K562 (cell line): ENCODE results near the gene MYCN. TPM values are rescaled to one million over a fixed set of nuclear protein-coding genes. Genes with fewer than 3 reads are reported as not detected.

ENCODE experiments used
- ATAC-seq: fragments of 200-7000 bp; cut with Tn5 transposase; 3 replicates; pipeline ENCODE4 v1.9.1; 2020; ENCODE audit warnings: moderate library complexity
- BruUV-seq: library from RNA; stranded (reverse); fragments of 400-500 nt; replicated peaks from 2 replicates; lab custom pipeline; 2021; lab: Mats Ljungman, UMichigan
- CTCF ChIA-PET: fragments of 300-600 bp; formaldehyde crosslinking; extraction: SDS; loops from one replicate; lab custom pipeline; 2021; ENCODE audit warnings: low intra/inter-chr PET ratio; lab: Yijun Ruan, JAX
- POLR2A ChIA-PET: fragments of 300-600, 350-650 bp; sonication (Branson Sonifier 250); formaldehyde crosslinking; extraction: SDS; loops from one replicate; lab custom pipeline; 2021; ENCODE audit warnings: antibody characterized with exemption, inconsistent platforms; lab: Yijun Ruan, JAX
- DNase-seq, 4 experiments: peaks; one replicate each; pipeline versions ENCODE4 v3.0.0 to v3.0.0-alpha.2; 2011 to 2018; ENCODE audit warnings: low spot score in 3 of 4, mixed read lengths in 3 of 4; ENCODE audit errors: extremely low read depth in 1 of 4
- FAIRE-seq: peaks from 2 replicates; lab custom pipeline; 2011; peaks lifted over from hg19 to GRCh38; lab: Jason Lieb, UNC
- H2AFZ ChIP-seq: 2 replicates; pipeline ENCODE4 v1.6.0; 2011; ENCODE audit warnings: low read depth, low read length, control low read depth, inconsistent platforms
- H3K27ac ChIP-seq: fragments of 200-600 bp; 3 replicates; pipeline ENCODE4 v1.8.0; 2011; ENCODE audit warnings: low read depth, mild to moderate bottlenecking, control low read depth, inconsistent platforms, low read length, moderate library complexity, mixed read lengths; ENCODE audit errors: extremely low read depth
- H3K27me3 ChIP-seq, 2 experiments: fragments of 300-600 bp in 1 of 2; 2 replicates in 1 of 2; 3 replicates in 1 of 2; pipeline versions ENCODE4 v1.6.0 to v1.8.0; 2011; ENCODE audit warnings: inconsistent platforms in 2 of 2, low read length in 2 of 2, mild to moderate bottlenecking in 1 of 2, mixed read lengths in 1 of 2, moderate library complexity in 1 of 2; ENCODE audit not compliant: control insufficient read depth in 2 of 2, insufficient read depth in 2 of 2
- H3K36me3 ChIP-seq: fragments of 300-600 bp; 3 replicates; pipeline ENCODE4 v1.8.0; 2011; ENCODE audit warnings: mild to moderate bottlenecking, low read length, inconsistent platforms; ENCODE audit not compliant: control insufficient read depth, insufficient read depth
- H3K4me1 ChIP-seq, 2 experiments: fragments of 200-600 bp in 1 of 2; replicated peaks in 1 of 2; 2 replicates in 1 of 2; 3 replicates in 1 of 2; pipeline versions ENCODE4 v1.5.1 to v1.8.0; 2011; ENCODE audit warnings: inconsistent platforms in 2 of 2, low read length in 2 of 2, mild to moderate bottlenecking in 1 of 2, mixed read lengths in 1 of 2, moderate library complexity in 1 of 2; ENCODE audit not compliant: control insufficient read depth in 2 of 2, insufficient read depth in 2 of 2
- H3K4me2 ChIP-seq: 2 replicates; pipeline ENCODE4 v1.6.1; 2011; ENCODE audit warnings: low read length, control low read depth, inconsistent platforms, mixed read lengths; ENCODE audit not compliant: insufficient read depth
- H3K4me3 ChIP-seq: fragments of 200-600 bp; sonication (generic), shearing (Covaris generic); 2 replicates; pipeline ENCODE4 v1.5.1; 2016; ENCODE audit warnings: control low read depth, inconsistent platforms
- H3K79me2 ChIP-seq: fragments of 200-600 bp; 3 replicates; pipeline ENCODE4 v1.8.0; 2011; ENCODE audit warnings: low read length, inconsistent platforms; ENCODE audit not compliant: control insufficient read depth, insufficient read depth
- H3K9ac ChIP-seq, 2 experiments: 2 replicates each; pipeline versions ENCODE4 v1.6.0 to v1.6.1; 2011; ENCODE audit warnings: low read depth in 2 of 2, low read length in 2 of 2, control low read depth in 1 of 2, inconsistent platforms in 1 of 2, mild to moderate bottlenecking in 1 of 2, mixed read lengths in 1 of 2; ENCODE audit not compliant: insufficient read depth in 1 of 2
- H3K9me1 ChIP-seq: one replicate; pipeline ENCODE4 v1.6.0; 2011; ENCODE audit warnings: inconsistent platforms, mild to moderate bottlenecking, low read length, moderate library complexity; ENCODE audit not compliant: control insufficient read depth, insufficient read depth
- H3K9me3 ChIP-seq: replicated peaks from 2 replicates; pipeline ENCODE4 v1.5.1; 2011; ENCODE audit warnings: low read depth, low read length, inconsistent platforms; ENCODE audit not compliant: control insufficient read depth, insufficient read depth
- H4K20me1 ChIP-seq: replicated peaks from 2 replicates; pipeline ENCODE4 v1.6.1; 2011; ENCODE audit warnings: low read length, inconsistent platforms, mixed read lengths; ENCODE audit not compliant: control insufficient read depth, insufficient read depth
- DNMT1 ChIP-seq: fragments of 450-650 bp; IDR thresholded peaks from 2 replicates; pipeline ENCODE4 v1.6.1; 2016; ENCODE audit warnings: antibody characterized with exemption, mild to moderate bottlenecking
- ETV5 ChIP-seq: sonication (generic); formaldehyde crosslinking; IDR thresholded peaks from 2 replicates; pipeline ENCODE4 v1.4.0; 2020; ENCODE audit warnings: low read depth, mild to moderate bottlenecking, missing genetic modification reagents
- FOXJ2 ChIP-seq: fragments of 200-800 bp; sonication (Bioruptor generic); IDR thresholded peaks from 2 replicates; pipeline ENCODE4 v1.6.1; 2016; ENCODE audit warnings: missing genetic modification characterization, missing compliant biosample characterization
- FOXK2 ChIP-seq, 2 experiments: fragments of 450-650 bp; IDR thresholded peaks in 1 of 2; conservative IDR thresholded peaks in 1 of 2; 2 replicates each; pipeline ENCODE4 v1.6.1; 2016; ENCODE audit warnings: low read depth in 2 of 2, mild to moderate bottlenecking in 1 of 2
- GTF2A2 ChIP-seq: IDR thresholded peaks from 2 replicates; pipeline ENCODE4 v1.6.1; 2016; ENCODE audit warnings: mild to moderate bottlenecking, missing genetic modification characterization, missing compliant biosample characterization
- MAFK ChIP-seq: IDR thresholded peaks from 2 replicates; pipeline ENCODE4 v1.6.1; 2011; ENCODE audit warnings: low read length, improper control_type of control experiment
- RBM14 ChIP-seq: fragments of 200-400 bp; formaldehyde crosslinking; IDR thresholded peaks from 2 replicates; pipeline ENCODE4 v1.6.1; 2018; ENCODE audit warnings: low read depth, mild to moderate bottlenecking, low read length, moderate library complexity, borderline replicate concordance; ENCODE audit not compliant: insufficient read depth
- WGBS: fragments of 100-300 bp; shearing (Covaris generic); methylation state at CpG from one replicate; pipeline ENCODE4 v1.1.6; 2016; ENCODE audit warnings: low coverage, mixed read lengths; ENCODE audit not compliant: insufficient coverage; ENCODE audit errors: missing lambda C conversion rate; 5-methylcytosine and 5-hydroxymethylcytosine counted together
- in situ Hi-C: fragments of 300-500 bp; cut with MboI; formaldehyde crosslinking; loops from 4 replicates; pipeline ENCODE4 v1.15.0; 2018; ENCODE audit warnings: inconsistent platforms, mixed read lengths
- intact Hi-C: fragments of 100-400 bp; cut with micrococcal nuclease; formaldehyde crosslinking; loops from 2 replicates; pipeline ENCODE4 v1.14.2; 2022
- polyA plus RNA-seq, 8 experiments: library from polyadenylated mRNA; depleted of rRNA in 4 of 8; stranded (reverse) in 5 of 8; unstranded in 3 of 8; fragments of >200 nt; fragmentation: Nextera tagmentation in 2 of 8; fragmentation: Illumina TruSeq in 1 of 8; extraction: Ambion mirVana in 2 of 8; extraction: Trizol in 1 of 8; gene quantifications; 2 replicates each; pipeline versions ENCODE4 v1.2.1 to v1.2.3, GENCODE V29; 2011 to 2014; ENCODE audit warnings: inconsistent platforms in 1 of 8, missing spikeins in 1 of 8
- total RNA-seq, 7 experiments: library from RNA; depleted of rRNA in 6 of 7; stranded (reverse); fragments of >200 nt in 6 of 7; fragmentation: Illumina TruSeq in 2 of 7; extraction: Trizol in 2 of 7; gene quantifications; 2 replicates each; pipeline versions ENCODE4 v1.2.1 to v1.2.3, GENCODE V29; 2011 to 2021; ENCODE audit warnings: low replicate concordance in 1 of 7
- TF ChIP-seq, protein P1 (sequence below): sonication (generic); formaldehyde crosslinking; IDR thresholded peaks from 2 replicates; pipeline ENCODE4 v1.8.0; 2022; ENCODE audit warnings: missing genetic modification reagents, mild to moderate bottlenecking, borderline replicate concordance
- TF ChIP-seq, protein P2 (sequence below): sonication (generic); formaldehyde crosslinking; IDR thresholded peaks from 2 replicates; pipeline ENCODE4 v1.8.1; 2023; ENCODE audit warnings: mild to moderate bottlenecking, missing genetic modification reagents

Gene MYCN
- total and polyA plus RNA-seq, 9 of the 15 experiments (the other 6 are each of a cell fraction or from before 2014, with no cell fraction given), result not detected

DNA sequence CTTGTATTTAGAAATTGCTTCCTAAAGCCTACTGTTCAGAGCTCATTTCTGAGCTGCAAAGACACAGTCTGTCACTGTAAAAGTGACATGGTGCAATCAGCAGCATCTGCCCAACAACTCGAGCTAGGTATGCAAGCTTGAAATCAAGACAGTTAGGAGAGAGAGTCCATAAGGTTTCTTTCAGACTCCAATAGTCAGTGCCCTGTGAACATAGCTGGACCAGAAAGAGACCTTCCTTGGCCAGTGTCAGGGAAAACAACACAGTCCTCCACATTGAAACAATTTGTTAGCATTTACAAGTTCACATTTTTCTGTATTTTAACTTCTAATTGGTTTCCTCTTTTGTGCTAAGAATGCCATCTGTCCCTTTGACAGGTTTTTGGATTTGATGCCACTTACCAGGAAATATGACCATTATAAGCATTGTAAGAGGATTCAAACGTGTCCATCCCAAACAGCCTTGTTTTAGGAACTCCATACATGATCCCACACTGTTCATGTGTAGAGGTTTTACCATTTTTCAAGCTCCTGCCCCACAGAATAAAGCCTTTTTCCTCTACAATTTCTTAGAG is 8.9 kb upstream of the MYCN start (continued):
- TF ChIP-seq, protein P1, sequence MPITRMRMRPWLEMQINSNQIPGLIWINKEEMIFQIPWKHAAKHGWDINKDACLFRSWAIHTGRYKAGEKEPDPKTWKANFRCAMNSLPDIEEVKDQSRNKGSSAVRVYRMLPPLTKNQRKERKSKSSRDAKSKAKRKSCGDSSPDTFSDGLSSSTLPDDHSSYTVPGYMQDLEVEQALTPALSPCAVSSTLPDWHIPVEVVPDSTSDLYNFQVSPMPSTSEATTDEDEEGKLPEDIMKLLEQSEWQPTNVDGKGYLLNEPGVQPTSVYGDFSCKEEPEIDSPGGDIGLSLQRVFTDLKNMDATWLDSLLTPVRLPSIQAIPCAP (CRISPR knock-in tag), result no peak

DNA sequence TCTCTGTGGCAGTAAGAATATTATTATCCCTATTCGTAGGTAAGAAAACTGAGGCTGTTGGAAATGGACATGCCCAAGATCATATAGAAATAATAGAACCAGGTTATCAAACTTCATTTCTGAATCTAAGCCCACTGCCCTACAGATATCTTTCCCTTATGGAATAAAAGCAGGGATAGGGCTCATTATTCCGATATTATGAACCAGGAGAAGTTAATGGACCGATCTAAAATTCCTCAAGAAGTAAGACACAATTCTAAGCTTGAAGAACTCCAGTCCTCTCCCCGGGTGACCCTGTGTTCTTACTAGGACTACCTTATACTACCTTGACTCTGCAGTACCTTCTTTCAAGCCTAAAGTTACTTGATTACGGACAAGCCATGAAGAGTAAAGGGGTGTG is 8.4 kb upstream of the MYCN start:
- BruUV-seq, result no TSS peak
- ATAC-seq, result no peak

More for the DNA sequence above, 8.4 kb upstream of the MYCN start:
- Histone ChIP-seq H3K27me3 (peaks cover 0 to 12% of the 10 kb centered on the region in 2 experiments; a peak in 2 of 5 replicates), H3K9ac (no peak overlapping the region), H2AFZ (no peak overlapping the region), H3K4me1 (no peaks in the 10 kb centered on the region), H3K9me1 (no peaks in the 10 kb centered on the region), H3K79me2 (no peaks in the 10 kb centered on the region), H3K27ac (no peak overlapping the region), H3K36me3 (no peaks in the 10 kb centered on the region), H3K4me3 (no peak overlapping the region), H3K9me3 (no peaks in the 10 kb centered on the region), H4K20me1 (no peaks in the 10 kb centered on the region), H3K4me2 (no peak overlapping the region)
- DNase-seq (no peak), FAIRE-seq (no peak)
- 4% methylated on average over 5 of the region's 5 CpGs for WGBS
- ChIA-PET POLR2A (no interaction called here), CTCF (no interaction called here)
- in situ Hi-C loops (loop anchor here (25.0 kb wide), 2 partner anchors 555 to 830 kb away; no protein-coding TSS in a partner anchor), intact Hi-C loops (no loop called here)
- TF ChIP-seq RBM14 (no peak), ETV5 (CRISPR knock-in tag) (no peak), FOXJ2 (tag) (no peak), GTF2A2 (tag) (no peak), FOXK2 (conservative IDR thresholded peaks at IDR 0.05 in 1 of 2, IDR thresholded peaks at IDR 0.05 in 1 of 2; ENCODE audit: low read depth in 2 of 2) (no peak), DNMT1 (no peak), MAFK (no peak)
- TF ChIP-seq, protein P2, sequence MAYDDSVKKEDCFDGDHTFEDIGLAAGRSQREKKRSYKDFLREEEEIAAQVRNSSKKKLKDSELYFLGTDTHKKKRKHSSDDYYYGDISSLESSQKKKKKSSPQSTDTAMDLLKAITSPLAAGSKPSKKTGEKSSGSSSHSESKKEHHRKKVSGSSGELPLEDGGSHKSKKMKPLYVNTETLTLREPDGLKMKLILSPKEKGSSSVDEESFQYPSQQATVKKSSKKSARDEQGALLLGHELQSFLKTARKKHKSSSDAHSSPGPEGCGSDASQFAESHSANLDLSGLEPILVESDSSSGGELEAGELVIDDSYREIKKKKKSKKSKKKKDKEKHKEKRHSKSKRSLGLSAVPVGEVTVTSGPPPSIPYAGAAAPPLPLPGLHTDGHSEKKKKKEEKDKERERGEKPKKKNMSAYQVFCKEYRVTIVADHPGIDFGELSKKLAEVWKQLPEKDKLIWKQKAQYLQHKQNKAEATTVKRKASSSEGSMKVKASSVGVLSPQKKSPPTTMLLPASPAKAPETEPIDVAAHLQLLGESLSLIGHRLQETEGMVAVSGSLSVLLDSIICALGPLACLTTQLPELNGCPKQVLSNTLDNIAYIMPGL (CRISPR knock-in tag), result no peak
